Renal cortex interstitium (tissue), 11 donors: ENCODE measurements around the gene TRHDE. TPM values are rescaled to one million over a fixed set of nuclear protein-coding genes. Genes with fewer than 3 reads are reported as not detected.

Source experiments
- DNase-seq, 11 donors: peaks; one replicate each; pipeline ENCODE4 v3.0.0-alpha.2; 2013; ENCODE audit warnings: low read depth in 9 of 11, low spot score in 4 of 11; ENCODE audit errors: extremely low read depth in 1 of 11
- polyA plus RNA-seq, 3 donors: library from polyadenylated mRNA; unstranded; fragments of 120-200 nt; gene quantifications; one replicate each; pipeline ENCODE4 v1.2.1, GENCODE V29; 2013; ENCODE audit not compliant: insufficient read length in 3 of 3

The TRHDE gene
- polyA plus RNA-seq, 3 donors: 20.6 to 27.5 (median 23.0) TPM

- DNase-seq: peak in 1 of 11 donors; percentile 35
These were observed 96.7 kb downstream of the TRHDE start for GRCh38 chr12:72368719-72369422.

- DNase-seq: no peak
These were observed 97.3 kb downstream of the TRHDE start for GRCh38 chr12:72369423-72369959.

- DNase-seq: no peak
These were observed 108.3 kb downstream of the TRHDE start for GRCh38 chr12:72380441-72380840.

- DNase-seq: no peak
These were observed 116.2 kb downstream of the TRHDE start for GRCh38 chr12:72388322-72388721.

GRCh38 chr12:72390146-72390545, 118.0 kb downstream of the TRHDE start:
- no peak for DNase-seq

GRCh38 chr12:72406111-72406510, 133.9 kb downstream of the TRHDE start:
- DNase-seq: no peak

- no peak for DNase-seq
These were observed 160.0 kb downstream of the TRHDE start for GRCh38 chr12:72432037-72432604.

GRCh38 chr12:72433298-72433697, 161.1 kb downstream of the TRHDE start:
- no peak for DNase-seq

GRCh38 chr12:72434999-72435398, 162.8 kb downstream of the TRHDE start:
- no peak for DNase-seq

- DNase-seq: no peak
These were observed 170.0 kb downstream of the TRHDE start for GRCh38 chr12:72442217-72442616.

GRCh38 chr12:72444125-72444524, 172.0 kb downstream of the TRHDE start:
- no peak for DNase-seq

- DNase-seq: no peak
These were observed 172.4 kb downstream of the TRHDE start for GRCh38 chr12:72444566-72444965.

GRCh38 chr12:72448089-72448488, 175.9 kb downstream of the TRHDE start:
- no peak for DNase-seq

- no peak for DNase-seq
These were observed 176.6 kb downstream of the TRHDE start for GRCh38 chr12:72448805-72449204.

GRCh38 chr12:72453066-72453465, 180.9 kb downstream of the TRHDE start:
- no peak for DNase-seq

GRCh38 chr12:72453550-72453949, 181.4 kb downstream of the TRHDE start:
- no peak for DNase-seq

GRCh38 chr12:72464471-72464870, 192.3 kb downstream of the TRHDE start:
- DNase-seq: no peak

GRCh38 chr12:72465155-72465554, 193.0 kb downstream of the TRHDE start:
- no peak for DNase-seq

- no peak for DNase-seq
These were observed 193.9 kb downstream of the TRHDE start for GRCh38 chr12:72465940-72466630.

- no peak for DNase-seq
These were observed 195.8 kb downstream of the TRHDE start for GRCh38 chr12:72467985-72468384.
